ENCODE results near the gene ETV3L. TPM values are rescaled to one million over a fixed set of nuclear protein-coding genes. Genes with fewer than 3 reads are reported as not detected.

The ETV3L gene
- total RNA-seq, 1 experiment from 2014 or later: not detected

GRCh38 chr1:157108448-157108847 is 8.8 kb upstream of the ETV3L start:
- BruUV-seq (replicated peaks): no TSS peak
- no peak overlapping the region for H3K9ac ChIP-seq (ENCODE audit: low read length)
- no peak overlapping the region for H3K4me2 ChIP-seq (ENCODE audit: low read length)
- H3K9me3 ChIP-seq (ENCODE audit: control insufficient read depth in 1 of 2, insufficient read depth in 1 of 2, low read depth in 1 of 2, low read length in 2 of 2): no peaks in the 10 kb centered on the region
- peaks cover 18% of the 10 kb centered on the region; the same call in 1 of the 2 replicates for H3K27me3 ChIP-seq (ENCODE audit: insufficient read depth, low read length)
- no peaks in the 10 kb centered on the region for H3K36me3 ChIP-seq (ENCODE audit: control insufficient read depth in 1 of 2, insufficient read depth in 2 of 2, low read length in 2 of 2)
- ChIA-PET RAD21 (ENCODE audit: low non-redundant PET in 1 of 2, low total read pairs in 2 of 2, uncharacterized antibody in 2 of 2, unreplicated experiment in 2 of 2) (no interaction called here), POLR2A (no interaction called here), CTCF (interaction anchor here (1.0 kb wide), 1 partner anchor 19 kb away, joined by 3 read pairs; no protein-coding TSS in a partner anchor)
- H2AFZ ChIP-seq (ENCODE audit: low read depth, low read length, poor library complexity, severe bottlenecking): no peak overlapping the region
- H3K4me1 ChIP-seq (ENCODE audit: control insufficient read depth in 1 of 2, insufficient read depth in 2 of 2, low read length in 2 of 2): peaks cover 0 to 10% of the 10 kb centered on the region in 2 experiments; a peak in 2 of 4 replicates
- DNase-seq (ENCODE audit: low read depth, low spot score) (no peak), ATAC-seq (no peak)
- no peaks in the 10 kb centered on the region for H4K20me1 ChIP-seq (ENCODE audit: insufficient read depth)
- TF ChIP-seq EZH2phosphoT487 (IDR thresholded peaks at IDR 0.05; ENCODE audit: borderline replicate concordance): no peak
- TF ChIP-seq EZH2 (IDR thresholded peaks at IDR 0.05): no peak
- no peak for TF ChIP-seq RAD21 (IDR thresholded peaks at IDR 0.05; ENCODE audit: low read depth)
- no peak for TF ChIP-seq JUND (IDR thresholded peaks at IDR 0.05)
- no peak for TF ChIP-seq CBX3 (IDR thresholded peaks at IDR 0.05; ENCODE audit: low read depth)
- H3K79me2 ChIP-seq (ENCODE audit: insufficient read depth, low read length): no peaks in the 10 kb centered on the region
- no peaks in the 10 kb centered on the region for H3K9me2 ChIP-seq (ENCODE audit: insufficient read depth)
- intact Hi-C loops (cut with micrococcal nuclease): no loop called here
- no peak overlapping the region for H3K27ac ChIP-seq (ENCODE audit: low read depth, low read length)
- no peak overlapping the region for H3K4me3 ChIP-seq (replicated peaks in 1 of 2; ENCODE audit: low read depth in 1 of 2, low read length in 2 of 2)

GRCh38 chr1:157107702-157108101 is 8.1 kb upstream of the ETV3L start:
- Histone ChIP-seq H4K20me1 (ENCODE audit: insufficient read depth) (no peaks in the 10 kb centered on the region), H3K4me2 (ENCODE audit: low read length) (no peak overlapping the region), H3K9me3 (ENCODE audit: control insufficient read depth in 1 of 2, insufficient read depth in 1 of 2, low read depth in 1 of 2, low read length in 2 of 2) (no peaks in the 10 kb centered on the region), H2AFZ (ENCODE audit: low read depth, low read length, poor library complexity, severe bottlenecking) (no peak overlapping the region), H3K36me3 (ENCODE audit: control insufficient read depth in 1 of 2, insufficient read depth in 2 of 2, low read length in 2 of 2) (no peaks in the 10 kb centered on the region), H3K27ac (ENCODE audit: low read depth, low read length) (no peak overlapping the region), H3K4me3 (replicated peaks in 1 of 2; ENCODE audit: low read depth in 1 of 2, low read length in 2 of 2) (no peak overlapping the region), H3K4me1 (ENCODE audit: control insufficient read depth in 1 of 2, insufficient read depth in 2 of 2, low read length in 2 of 2) (peaks cover 0 to 10% of the 10 kb centered on the region in 2 experiments; a peak in 2 of 4 replicates), H3K79me2 (ENCODE audit: insufficient read depth, low read length) (no peaks in the 10 kb centered on the region), H3K27me3 (ENCODE audit: insufficient read depth, low read length) (peaks cover 22% of the 10 kb centered on the region; the same call in 1 of the 2 replicates), H3K9ac (ENCODE audit: low read length) (no peak overlapping the region), H3K9me2 (ENCODE audit: insufficient read depth) (no peaks in the 10 kb centered on the region)
- no peak for TF ChIP-seq EGR1 (IDR thresholded peaks at IDR 0.05; ENCODE audit: low read depth)
- TF ChIP-seq YY1 (IDR thresholded peaks at IDR 0.05; ENCODE audit: extremely low read depth, insufficient replicate concordance, low read depth, low read length): no peak
- no peak for TF ChIP-seq RAD21 (IDR thresholded peaks at IDR 0.05; ENCODE audit: low read depth)
- TF ChIP-seq ATF3 (IDR thresholded peaks at IDR 0.05): no peak
- no peak for TF ChIP-seq ELF1 (IDR thresholded peaks at IDR 0.05; ENCODE audit: borderline replicate concordance, low read depth)
- TF ChIP-seq JUND (IDR thresholded peaks at IDR 0.05): no peak
- no peak for TF ChIP-seq POLR2A (IDR thresholded peaks at IDR 0.05; ENCODE audit: borderline replicate concordance, extremely low read depth, insufficient read depth, insufficient read length)
- TF ChIP-seq EZH2 (IDR thresholded peaks at IDR 0.05): no peak
- no peak for TF ChIP-seq ZFX (IDR thresholded peaks at IDR 0.05)
- TF ChIP-seq SP1 (IDR thresholded peaks at IDR 0.05; ENCODE audit: low read depth): no peak
- TF ChIP-seq SIN3A (IDR thresholded peaks at IDR 0.05; ENCODE audit: low read depth): no peak
- TF ChIP-seq ZBTB33 (IDR thresholded peaks at IDR 0.05; ENCODE audit: extremely low read depth, insufficient replicate concordance, low read length): no peak
- RAD21 ChIA-PET (ENCODE audit: low non-redundant PET in 1 of 2, low total read pairs in 2 of 2, uncharacterized antibody in 2 of 2, unreplicated experiment in 2 of 2): no interaction called here
- ATAC-seq (no peak), DNase-seq (ENCODE audit: low read depth, low spot score) (no peak)
- CTCF ChIA-PET: interaction anchor here (0.8 kb wide), 1 partner anchor 47 kb away, joined by 3 read pairs; no protein-coding TSS in a partner anchor
- BruUV-seq (replicated peaks): no TSS peak
- intact Hi-C loops (cut with micrococcal nuclease): no loop called here
- POLR2A ChIA-PET: no interaction called here

All from HCT116 (cell line).